Type B pancreatic cell (in vitro differentiated cells): ENCODE data around the gene LDLRAD3. TPM values are rescaled to one million over a fixed set of nuclear protein-coding genes. Genes with fewer than 3 reads are reported as not detected.

Experiments used
- DNase-seq: peaks from one replicate; pipeline ENCODE4 v3.0.0; 2021; ENCODE audit warnings: mixed read lengths; ENCODE audit not compliant: unreplicated experiment; ENCODE audit errors: extremely low spot score
- H3K27ac Mint-ChIP-seq: 2 replicates; pipeline ENCODE4 v1.8.0; 2021; ENCODE audit warnings: mild to moderate bottlenecking, mixed read lengths
- H3K27me3 Mint-ChIP-seq: 2 replicates; pipeline ENCODE4 v1.8.0; 2021; ENCODE audit warnings: mixed read lengths
- H3K36me3 Mint-ChIP-seq: 2 replicates; pipeline ENCODE4 v1.8.0; 2021; ENCODE audit warnings: mixed read lengths
- H3K4me1 Mint-ChIP-seq: one replicate; pipeline ENCODE4 v1.8.0; 2021; ENCODE audit warnings: mixed read lengths; ENCODE audit not compliant: unreplicated experiment
- H3K4me3 Mint-ChIP-seq: 2 replicates; pipeline ENCODE4 v1.8.0; 2021; ENCODE audit warnings: mild to moderate bottlenecking, mixed read lengths
- H3K9me3 Mint-ChIP-seq: 2 replicates; pipeline ENCODE4 v1.8.0; 2021; ENCODE audit warnings: mixed read lengths
- total RNA-seq: library from RNA; stranded (reverse); gene quantifications from 2 replicates; pipeline ENCODE4 v1.2.1, GENCODE V29; 2021; ENCODE audit warnings: low replicate concordance
- TF ChIP-seq, protein P1 (sequence below): fragments of 200-600 bp; sonication (generic); conservative IDR thresholded peaks from 2 replicates; pipeline ENCODE4 v1.5.0; 2021; ENCODE audit warnings: antibody characterized with exemption, mild to moderate bottlenecking

The LDLRAD3 gene
- total RNA-seq, 1 donor from 2014 or later, result 20.7 TPM

GRCh38 chr11:36019722-36020121, 75.9 kb downstream of the LDLRAD3 start:
- no peak for DNase-seq
- Mint-ChIP-seq H3K4me3 (no peak overlapping the region), H3K27ac (no peak overlapping the region), H3K9me3 (no peaks in the 10 kb centered on the region), H3K4me1 (peaks cover 36% of the 10 kb centered on the region), H3K36me3 (no peaks in the 10 kb centered on the region), H3K27me3 (no peaks in the 10 kb centered on the region)
- TF ChIP-seq, protein P1, sequence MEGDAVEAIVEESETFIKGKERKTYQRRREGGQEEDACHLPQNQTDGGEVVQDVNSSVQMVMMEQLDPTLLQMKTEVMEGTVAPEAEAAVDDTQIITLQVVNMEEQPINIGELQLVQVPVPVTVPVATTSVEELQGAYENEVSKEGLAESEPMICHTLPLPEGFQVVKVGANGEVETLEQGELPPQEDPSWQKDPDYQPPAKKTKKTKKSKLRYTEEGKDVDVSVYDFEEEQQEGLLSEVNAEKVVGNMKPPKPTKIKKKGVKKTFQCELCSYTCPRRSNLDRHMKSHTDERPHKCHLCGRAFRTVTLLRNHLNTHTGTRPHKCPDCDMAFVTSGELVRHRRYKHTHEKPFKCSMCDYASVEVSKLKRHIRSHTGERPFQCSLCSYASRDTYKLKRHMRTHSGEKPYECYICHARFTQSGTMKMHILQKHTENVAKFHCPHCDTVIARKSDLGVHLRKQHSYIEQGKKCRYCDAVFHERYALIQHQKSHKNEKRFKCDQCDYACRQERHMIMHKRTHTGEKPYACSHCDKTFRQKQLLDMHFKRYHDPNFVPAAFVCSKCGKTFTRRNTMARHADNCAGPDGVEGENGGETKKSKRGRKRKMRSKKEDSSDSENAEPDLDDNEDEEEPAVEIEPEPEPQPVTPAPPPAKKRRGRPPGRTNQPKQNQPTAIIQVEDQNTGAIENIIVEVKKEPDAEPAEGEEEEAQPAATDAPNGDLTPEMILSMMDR, result no peak

- H3K36me3 Mint-ChIP-seq, result peaks cover 4% of the 10 kb centered on the region
- H3K27ac Mint-ChIP-seq, result no peak overlapping the region
- TF ChIP-seq, protein P1, result no peak
- H3K27me3 Mint-ChIP-seq, result no peaks in the 10 kb centered on the region
- no peaks in the 10 kb centered on the region for H3K9me3 Mint-ChIP-seq
- DNase-seq, result no peak
- peaks cover 26% of the 10 kb centered on the region for H3K4me1 Mint-ChIP-seq
- H3K4me3 Mint-ChIP-seq, result no peak overlapping the region
Observed at GRCh38 chr11:36022882-36023281, 79.0 kb downstream of the LDLRAD3 start.

DNA sequence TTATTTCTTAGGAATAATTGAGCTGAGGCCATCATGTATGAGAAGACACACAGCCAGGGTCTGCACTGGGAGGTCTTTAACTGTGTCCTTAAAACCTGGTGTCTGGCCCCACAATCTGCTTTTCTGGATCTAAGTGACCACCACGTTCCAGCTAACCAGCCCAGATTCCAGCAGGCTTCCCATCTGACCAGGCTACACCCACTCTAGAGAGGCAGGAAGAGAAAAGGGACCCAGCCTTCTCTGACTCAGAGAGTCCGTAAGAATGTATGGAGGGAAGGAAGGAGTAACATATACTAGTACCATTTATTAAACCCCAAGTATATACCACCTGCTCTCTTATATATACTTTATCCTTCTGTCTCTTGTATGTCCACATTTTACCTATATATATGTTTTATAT, 80.1 kb downstream of the LDLRAD3 start:
- no peak for DNase-seq
- no peak overlapping the region for H3K27ac Mint-ChIP-seq
- H3K4me1 Mint-ChIP-seq, result peaks cover 17% of the 10 kb centered on the region
- H3K27me3 Mint-ChIP-seq, result no peaks in the 10 kb centered on the region
- H3K4me3 Mint-ChIP-seq, result no peak overlapping the region
- H3K9me3 Mint-ChIP-seq, result no peaks in the 10 kb centered on the region
- TF ChIP-seq, protein P1, result no peak
- H3K36me3 Mint-ChIP-seq, result peaks cover 4% of the 10 kb centered on the region

GRCh38 chr11:36024716-36025115, 80.9 kb downstream of the LDLRAD3 start:
- no peaks in the 10 kb centered on the region for H3K27me3 Mint-ChIP-seq
- DNase-seq, result no peak
- H3K4me3 Mint-ChIP-seq, result no peak overlapping the region
- TF ChIP-seq, protein P1, result no peak
- H3K9me3 Mint-ChIP-seq, result no peaks in the 10 kb centered on the region
- peaks cover 4% of the 10 kb centered on the region for H3K36me3 Mint-ChIP-seq
- peaks cover 18% of the 10 kb centered on the region for H3K4me1 Mint-ChIP-seq
- no peak overlapping the region for H3K27ac Mint-ChIP-seq

GRCh38 chr11:36026315-36026968, 82.6 kb downstream of the LDLRAD3 start:
- H3K4me3 Mint-ChIP-seq, result no peak overlapping the region
- H3K27ac Mint-ChIP-seq, result no peak overlapping the region
- peaks cover 4% of the 10 kb centered on the region for H3K36me3 Mint-ChIP-seq
- TF ChIP-seq, protein P1, result no peak
- peaks cover 32% of the 10 kb centered on the region for H3K4me1 Mint-ChIP-seq
- no peak for DNase-seq
- H3K27me3 Mint-ChIP-seq, result no peaks in the 10 kb centered on the region
- H3K9me3 Mint-ChIP-seq, result no peaks in the 10 kb centered on the region
